Epithelial cell of prostate (primary cell): Measurements from ENCODE around the gene CFAP74.
A peak's percentile ranks its signal among the peaks of the same experiment; 100 is the strongest.

Source experiments
- DNase-seq: peaks from one replicate; pipeline ENCODE4 v3.0.0-alpha.2; 2011; ENCODE audit warnings: low read depth, low spot score
- H3K27ac ChIP-seq: fragments of 450-650 bp; 2 replicates; pipeline ENCODE4 v1.5.1; 2017; ENCODE audit warnings: mild to moderate bottlenecking

Gene CFAP74

DNA sequence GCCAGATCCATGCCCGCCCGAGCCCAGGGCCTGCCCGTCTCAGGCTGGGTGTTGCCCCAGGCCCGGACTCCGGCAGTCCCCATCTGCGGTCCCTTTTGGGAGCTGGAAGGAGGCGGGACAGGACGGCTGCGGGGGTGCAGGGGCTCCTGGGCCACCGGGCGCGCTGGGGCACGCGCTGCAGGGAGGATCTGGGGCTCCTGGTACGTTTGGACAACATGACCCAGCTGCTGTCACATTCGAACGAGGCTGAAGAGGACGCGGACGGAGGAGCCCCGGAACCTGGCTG is 95.1 kb downstream of the CFAP74 start:
- H3K27ac ChIP-seq = peak overlapping the region; percentile 84
- DNase-seq = no peak

DNA sequence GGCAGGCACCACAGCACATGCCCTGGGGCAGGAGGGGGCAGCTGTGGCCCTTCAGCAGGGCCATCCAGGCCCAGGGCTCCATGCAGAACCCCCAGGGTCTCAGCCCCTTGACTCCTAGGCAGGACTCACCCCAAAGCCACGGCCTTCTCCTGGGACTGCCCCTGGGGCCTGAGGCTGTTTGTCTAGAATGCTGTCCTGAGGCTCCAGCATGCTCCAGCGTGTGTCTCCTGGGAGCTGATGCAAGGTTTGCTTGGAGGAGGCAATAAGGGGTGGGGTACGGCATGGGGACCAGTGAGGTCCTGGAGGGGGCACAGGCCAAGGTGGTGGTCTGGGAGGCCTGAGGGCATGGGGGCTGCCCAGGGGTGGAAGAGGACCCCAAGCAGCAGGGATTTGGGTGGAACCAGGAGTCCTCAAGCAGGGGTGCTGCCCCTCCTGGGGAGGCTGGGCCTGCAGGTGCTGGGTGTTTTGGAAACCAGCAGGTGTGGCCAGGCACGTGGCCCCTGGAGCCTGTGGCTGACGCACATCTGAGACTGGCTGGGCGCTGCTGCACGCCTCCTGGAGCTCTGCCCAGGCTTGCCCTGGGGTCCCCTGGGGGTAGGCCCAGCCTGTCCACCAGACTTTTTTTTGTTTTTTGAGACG is 96.4 kb downstream of the CFAP74 start:
- peak overlapping the region; percentile 84 for H3K27ac ChIP-seq
- DNase-seq = peak; percentile 26

DNA sequence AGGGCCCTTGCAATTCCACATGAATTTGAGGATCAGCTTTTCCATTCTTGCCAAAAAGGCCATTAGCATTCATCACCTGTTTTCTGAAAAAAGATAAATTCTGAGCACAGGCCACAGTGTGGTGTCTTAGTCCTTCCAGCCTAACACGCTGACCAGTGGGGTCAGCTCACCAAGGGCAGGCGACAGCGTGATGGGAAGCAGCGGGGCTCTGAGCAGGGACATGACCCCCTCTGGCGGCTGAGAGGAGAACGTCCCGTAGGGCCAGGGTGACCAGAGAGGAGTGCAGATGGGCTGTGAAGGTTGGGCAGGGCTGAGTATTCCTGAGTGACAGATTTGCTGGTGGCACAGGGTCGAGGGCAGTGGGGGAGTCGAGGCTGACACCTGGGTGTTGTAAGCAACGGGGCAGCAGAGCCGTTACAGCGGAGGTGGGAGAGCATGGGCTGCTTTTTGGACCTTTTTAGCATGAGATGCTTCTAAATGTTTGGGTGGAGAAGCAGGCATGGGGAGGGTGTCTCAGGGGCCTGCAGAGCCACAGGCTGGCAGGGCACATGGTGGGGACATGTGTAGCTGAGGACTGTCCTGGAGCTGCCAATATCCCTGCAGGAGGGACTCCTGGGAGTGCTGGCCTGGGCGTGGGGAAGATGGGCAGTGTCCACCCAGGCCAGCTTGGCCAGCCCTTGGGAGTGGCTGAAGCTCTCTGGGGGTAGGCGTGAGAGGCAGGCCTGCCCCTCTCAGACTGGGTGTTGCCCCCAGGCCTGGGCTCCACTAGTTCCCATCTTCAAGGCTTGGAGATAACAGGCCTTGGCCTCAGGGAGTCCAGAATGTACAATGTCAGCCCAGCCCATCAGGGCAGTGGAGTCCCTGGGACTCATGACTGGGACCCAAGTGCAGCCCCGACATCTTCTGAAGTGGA is 97.1 kb downstream of the CFAP74 start:
- DNase-seq = no peak
- H3K27ac ChIP-seq = peak overlapping the region; percentile 84

DNA sequence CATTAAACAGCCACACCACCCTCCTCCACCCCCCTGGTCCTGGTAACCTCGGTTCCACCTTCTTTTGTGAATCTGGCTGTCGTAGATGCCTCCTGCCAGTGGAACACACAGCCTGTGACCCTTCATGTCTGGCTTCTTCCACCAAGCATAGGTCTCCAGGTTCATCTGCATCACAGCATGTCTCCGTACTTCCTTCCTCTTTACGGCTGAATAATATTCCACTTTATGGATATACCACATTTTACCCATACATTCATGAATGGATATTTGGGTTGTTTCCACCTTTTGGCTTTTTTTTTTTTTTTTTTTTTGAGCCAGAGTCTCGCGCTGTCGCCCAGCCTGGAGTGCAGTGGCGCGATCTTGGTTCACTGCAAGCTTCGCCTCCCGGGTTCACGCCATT is 100.4 kb downstream of the CFAP74 start:
- no peak for DNase-seq
- no peak overlapping the region for H3K27ac ChIP-seq

DNA sequence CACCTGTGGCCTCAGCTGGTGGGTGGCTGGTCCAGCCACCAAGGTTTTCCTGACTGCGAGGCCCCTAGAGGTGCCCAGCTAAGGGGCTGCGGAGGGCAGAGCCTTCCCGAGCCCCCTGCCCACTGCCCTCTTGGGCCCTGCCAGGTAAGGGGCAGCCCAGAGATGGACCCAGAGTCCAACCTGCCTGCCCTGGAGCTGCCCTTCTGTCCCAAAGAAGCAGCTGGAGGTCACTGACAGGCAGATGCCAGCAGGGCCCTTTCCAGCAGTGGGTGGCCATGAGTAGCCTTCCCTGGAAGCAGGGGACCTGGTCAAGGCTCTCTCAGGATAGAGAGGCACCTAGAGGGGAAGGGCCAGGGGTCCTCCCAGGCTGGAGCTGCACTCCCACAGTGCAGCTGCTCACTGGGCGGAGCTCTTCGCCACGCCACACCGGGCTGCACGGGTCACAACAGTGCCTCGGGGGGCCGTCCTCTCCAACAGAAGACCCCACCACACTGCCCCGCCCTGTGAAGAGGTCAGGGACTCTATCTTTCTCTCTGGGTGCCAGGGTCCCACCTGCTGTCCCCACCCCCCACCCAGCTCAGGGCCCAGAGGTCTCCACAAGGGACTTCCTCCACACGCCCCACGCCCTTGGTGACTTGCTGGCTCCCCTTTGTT is 101.8 kb downstream of the CFAP74 start:
- no peak for DNase-seq
- H3K27ac ChIP-seq = no peak overlapping the region

DNA sequence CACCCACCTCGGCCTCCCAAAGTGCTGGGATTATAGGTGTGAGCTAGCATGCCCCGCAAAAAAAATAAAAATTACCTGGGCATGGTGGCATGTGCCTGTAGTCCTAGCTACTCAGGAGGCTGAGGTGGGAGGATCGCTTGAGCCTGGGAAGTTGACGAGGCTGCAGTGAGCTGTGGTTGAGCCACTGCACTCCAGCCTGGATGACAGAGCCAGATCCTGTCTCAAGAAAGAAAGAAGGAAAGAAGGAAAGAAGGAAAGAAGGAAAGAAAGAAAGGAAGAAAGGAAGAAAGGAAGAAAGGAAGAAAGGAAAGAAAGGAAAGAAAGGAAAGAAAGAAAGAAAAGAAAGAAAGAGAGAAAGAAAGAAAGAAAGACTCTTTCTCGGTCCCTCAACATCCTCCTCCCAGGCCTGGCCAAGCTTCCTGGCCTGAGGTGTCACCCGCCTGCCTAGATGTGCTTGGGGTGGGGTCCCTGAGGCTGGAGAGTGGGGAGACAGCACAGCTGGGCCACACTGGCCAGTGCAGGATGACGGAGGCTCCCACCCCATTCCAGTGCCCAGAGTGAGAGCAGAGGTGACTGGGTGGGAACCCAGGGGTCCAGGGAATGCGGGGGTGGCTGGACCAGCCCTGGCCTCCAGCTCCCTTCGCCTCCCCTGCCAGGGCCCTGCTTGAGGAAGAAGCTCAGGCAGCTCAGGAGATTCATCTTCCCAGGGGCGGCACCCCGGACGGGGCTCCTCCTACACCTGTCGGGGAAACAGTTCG is 102.5 kb downstream of the CFAP74 start:
- H3K27ac ChIP-seq = no peak overlapping the region
- DNase-seq = no peak

DNA sequence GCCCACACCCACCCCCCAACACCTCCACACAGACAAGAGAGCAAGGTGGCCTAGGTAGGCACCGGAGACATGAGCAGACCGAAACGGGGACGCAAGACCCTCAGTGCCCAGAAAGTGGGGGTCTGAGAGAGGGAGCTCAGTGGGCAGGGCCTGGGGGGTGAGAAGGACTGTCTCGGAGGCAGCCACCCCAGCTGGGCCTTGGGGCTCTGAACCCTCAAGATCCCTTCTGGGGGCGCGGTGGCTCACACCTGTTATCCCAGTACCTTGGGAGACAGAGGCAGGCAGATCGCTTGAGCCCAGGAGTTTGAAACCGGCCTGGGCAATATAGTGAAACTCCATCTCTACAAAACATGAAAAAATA is 103.6 kb downstream of the CFAP74 start:
- no peak for DNase-seq
- no peak overlapping the region for H3K27ac ChIP-seq

DNA sequence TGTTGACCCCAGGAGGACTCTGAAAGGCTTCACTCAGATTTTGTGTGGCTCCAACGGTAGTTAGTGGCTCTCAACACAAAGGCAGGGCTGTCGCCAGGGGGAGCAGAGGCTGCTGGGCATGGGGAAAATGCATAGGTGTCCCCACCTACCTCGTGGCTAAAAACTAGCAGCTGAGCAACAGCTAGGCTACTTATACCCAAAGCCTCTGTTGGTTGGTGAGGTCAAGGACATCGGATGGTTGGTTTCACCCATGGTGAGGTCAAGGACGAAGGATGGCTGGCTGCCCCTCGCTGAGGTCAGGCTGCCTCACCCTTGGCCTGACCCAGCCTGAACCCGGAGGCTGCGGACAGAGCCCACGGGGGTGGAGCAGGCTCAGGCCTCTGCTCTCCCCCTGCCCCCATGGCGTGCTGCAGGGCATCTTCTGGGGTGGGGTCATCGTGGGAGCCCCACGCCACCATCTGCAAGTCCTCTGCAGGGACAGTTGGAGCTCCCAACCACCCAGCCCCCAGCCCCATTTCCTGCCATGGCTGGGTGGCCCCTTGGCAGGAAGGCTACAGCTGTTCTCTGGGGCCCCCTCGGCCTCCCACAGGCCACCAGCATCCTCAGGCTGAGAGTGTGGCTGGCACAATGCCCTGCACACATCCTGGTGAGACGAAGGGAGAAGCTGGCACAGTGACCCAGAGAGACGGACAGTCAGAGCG is 104.2 kb downstream of the CFAP74 start:
- no peak for DNase-seq

DNA sequence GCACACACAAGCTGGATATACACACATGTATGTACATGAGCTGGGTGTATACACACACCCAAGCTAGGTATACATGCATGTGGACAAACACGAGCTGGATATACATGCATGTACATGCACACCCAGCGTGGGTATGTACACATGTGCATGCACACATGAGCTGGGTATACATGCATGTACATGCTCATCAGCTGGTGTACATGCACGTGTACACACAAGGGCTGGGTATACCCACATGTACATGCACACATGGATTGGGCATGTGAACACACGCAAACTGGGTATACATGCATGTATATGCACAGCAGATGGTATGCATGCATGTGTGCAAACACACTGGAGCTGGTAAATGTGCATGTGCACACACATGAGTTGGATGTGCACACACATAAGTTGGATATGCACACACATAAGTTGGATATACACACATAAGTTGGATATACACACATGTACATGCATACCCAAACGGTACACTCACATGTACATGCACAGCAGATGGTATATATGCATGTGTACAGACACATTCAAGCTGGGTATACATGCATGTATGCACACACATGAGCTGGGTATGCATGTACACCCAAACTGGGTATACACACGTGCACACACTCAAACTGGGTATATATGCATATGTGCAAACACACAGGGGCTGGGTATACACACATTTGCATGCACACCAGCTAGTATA is 105.2 kb downstream of the CFAP74 start:
- no peak for DNase-seq
- no peak overlapping the region for H3K27ac ChIP-seq

More for the DNA sequence above, 104.2 kb downstream of the CFAP74 start:
- H3K27ac ChIP-seq = no peak overlapping the region

DNA sequence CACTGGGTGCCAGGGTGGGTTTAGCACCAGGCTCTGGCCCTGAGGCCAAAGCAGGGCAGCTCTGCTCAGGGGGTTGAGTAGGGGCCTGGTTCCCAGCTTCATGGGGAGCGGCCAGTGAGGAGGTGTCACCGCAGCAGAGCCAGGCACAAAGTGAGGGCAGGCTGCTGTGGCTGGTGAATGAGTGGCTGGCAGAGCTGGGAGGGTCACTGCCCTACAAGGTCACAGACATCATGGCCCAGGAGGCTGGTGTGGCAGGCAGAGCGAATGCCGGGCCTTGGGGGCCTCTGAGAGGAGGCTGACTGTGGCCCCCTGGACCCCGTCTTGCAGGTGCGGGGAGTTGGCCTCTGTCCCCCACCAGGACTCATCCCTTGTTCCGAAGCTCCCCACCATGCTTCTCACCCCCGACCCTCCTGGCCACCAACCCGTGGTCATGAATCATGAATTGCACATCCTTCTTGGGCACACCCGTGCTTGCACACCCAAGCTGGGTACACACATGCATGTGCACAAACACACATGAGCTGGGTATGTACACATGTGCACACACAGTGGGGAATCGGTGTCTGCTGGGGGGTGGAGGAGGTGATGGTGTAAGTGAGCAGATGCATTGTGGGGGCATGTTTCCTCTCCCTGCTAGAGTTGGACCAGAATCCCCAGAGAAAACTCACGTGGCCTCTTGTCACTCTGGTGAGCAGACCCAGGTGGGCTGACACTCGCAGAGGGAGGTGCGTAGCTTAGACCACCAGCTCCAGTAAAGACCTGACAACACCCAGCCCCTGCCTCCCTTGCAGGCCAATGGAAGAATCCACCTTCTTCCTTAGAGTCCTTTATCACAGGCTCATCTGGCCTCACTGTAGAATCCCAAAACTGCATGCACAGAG is 107.9 kb downstream of the CFAP74 start:
- DNase-seq = no peak
- no peak overlapping the region for H3K27ac ChIP-seq

DNA sequence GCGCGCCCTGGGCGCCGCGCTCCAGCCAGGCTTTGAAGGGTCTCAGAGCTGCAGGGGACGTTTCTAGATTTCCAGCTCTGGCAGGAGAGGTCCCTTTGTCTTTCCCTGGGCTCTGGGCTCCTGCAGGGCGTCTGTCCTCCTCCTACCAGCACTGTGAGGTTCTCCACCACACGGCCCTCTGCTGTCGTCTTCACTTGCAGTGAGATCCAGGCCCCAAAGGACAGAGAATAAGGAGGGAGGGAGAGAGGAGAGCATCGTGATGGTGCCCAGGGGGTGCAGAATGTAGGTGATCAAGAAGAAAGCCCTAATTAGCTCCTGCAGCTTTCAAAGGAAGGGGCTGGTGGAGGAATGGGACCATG is 108.5 kb downstream of the CFAP74 start:
- no peak for DNase-seq

DNA sequence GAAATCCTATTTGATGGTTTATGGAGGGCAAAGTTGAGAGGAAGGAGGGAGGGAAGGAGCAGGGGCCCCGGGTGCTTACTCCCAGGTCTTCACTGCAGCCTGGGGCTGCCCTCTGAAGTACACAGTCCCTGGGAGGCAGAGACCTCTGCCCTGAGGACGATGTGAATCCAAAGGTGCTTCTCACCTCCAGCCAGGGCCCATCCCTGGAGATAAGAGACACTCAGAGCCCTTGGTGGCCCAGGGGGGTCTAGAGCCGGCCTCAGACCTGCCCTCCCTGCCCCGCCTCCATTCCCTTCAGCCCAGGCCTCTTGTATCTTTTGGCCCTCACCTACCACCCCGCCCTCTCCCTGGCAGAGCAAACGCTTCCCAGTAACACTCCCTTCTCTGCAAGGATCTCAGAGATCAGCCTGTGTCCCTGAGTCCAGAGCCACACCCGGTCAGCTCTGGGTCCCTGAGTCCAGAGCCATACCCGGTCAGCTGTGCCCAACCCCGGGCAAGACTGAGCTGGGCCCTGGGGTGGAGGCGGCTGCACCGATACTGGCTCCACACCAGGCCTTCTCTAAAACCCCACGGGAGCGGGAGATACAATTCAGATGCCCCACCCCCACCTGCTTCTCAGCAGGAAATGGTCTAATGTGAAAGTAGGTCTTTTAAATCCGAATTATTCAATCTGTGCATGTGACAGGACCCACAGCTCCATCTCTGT is 109.1 kb downstream of the CFAP74 start:
- no peak for DNase-seq
- no peak overlapping the region for H3K27ac ChIP-seq

More for the DNA sequence above, 108.5 kb downstream of the CFAP74 start:
- H3K27ac ChIP-seq = no peak overlapping the region

DNA sequence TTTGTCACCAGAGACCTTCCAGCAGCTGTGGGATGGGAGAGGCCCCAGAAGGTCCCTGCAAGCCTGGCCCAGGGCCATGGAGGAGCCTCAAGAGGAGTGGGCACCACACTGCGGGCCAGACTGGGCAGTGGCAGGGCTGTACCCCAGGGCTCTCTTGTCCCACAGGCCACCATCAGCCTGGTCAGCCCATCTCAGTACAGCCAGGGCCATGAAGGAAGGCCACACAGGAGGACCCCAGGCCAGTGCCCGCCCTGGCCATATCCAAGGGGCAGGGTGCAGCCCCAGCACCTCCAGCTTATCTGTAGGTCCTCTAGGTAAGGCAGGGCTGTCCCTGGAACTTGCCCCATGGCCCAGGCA is 109.6 kb downstream of the CFAP74 start:
- DNase-seq = no peak
- H3K27ac ChIP-seq = no peak overlapping the region

DNA sequence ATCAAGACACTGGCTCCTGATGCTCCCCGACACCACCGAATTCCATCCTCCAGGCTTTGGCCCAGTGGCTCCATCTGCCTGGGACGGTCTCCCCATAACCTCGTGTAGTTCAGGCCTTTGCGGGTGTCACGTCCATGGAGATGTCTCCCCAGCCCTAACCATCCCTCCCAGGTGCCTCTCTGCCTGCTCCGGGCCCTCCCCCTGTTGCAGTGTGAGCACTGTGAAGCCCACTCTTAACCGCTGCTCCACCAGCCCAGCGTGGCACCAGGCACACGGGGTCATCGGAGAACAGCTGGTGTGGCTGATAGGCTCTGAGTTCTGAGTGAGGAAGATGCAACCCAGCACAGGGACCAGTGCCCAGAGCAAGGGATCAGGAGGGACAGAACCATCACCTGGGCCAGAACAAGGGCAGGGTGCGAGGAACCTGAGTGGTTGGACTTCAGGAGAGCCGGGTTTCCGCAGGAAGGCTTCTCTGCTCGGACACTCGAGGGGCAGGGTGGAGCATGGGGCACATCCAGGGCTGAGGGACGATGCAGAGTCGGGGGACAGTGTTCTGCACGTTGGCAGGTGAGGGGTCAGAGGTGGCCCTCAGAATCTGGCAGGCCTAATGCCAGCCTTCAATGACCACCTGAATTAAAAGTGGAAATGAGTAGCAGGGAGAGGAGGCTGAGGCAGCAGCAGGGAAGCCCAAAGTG is 110.1 kb downstream of the CFAP74 start:
- DNase-seq = no peak
- no peak overlapping the region for H3K27ac ChIP-seq

DNA sequence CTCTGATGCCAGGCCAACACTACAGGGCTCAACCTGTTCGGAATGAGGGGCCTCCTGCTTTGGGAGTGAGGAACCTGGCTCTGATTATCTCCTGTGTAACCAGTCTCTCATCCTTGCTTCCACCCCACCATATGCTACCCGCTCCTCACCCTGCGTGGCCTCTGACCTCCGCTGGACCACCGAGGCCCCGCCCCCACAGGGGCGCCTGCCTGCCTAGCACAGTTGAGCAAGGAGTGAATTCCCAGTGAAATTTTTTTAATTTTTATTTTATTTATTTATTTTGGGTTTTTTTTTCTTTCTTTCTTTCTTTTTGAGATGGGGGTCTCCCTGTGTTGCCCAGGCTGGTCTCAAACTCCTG is 110.8 kb downstream of the CFAP74 start:
- no peak for DNase-seq
- peak overlapping the region; percentile 85 for H3K27ac ChIP-seq

DNA sequence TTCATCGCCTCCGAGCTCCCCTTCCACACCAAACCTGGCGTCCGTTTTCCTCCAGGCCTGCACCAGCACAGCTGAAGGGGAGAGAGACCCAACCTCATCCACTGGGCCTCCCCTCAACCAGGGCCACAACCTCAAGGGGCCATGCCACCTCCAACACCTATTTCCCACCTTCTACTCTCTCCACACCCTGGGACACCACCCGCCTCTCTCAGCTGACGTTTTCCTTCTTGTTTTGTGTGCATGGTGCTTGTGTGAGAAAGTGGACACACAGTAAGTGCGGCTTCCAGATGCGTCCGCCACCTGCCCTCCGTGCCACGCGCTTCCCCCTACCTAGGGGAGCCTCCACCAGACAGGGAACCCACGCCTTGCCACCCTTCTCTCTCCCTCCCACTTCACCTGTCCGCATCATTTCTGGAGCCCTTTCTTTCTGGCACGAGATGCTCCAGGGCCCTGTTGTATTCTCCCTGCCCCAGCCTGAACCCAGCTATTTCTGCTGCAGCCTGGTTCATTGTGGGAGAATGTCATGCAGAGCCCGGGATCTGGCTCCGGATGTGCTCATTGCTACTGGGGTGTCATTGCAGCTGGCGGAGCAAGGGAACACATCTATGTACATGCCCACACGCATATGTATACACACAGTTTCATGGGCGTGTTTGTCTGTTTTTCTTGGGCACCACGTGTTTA is 111.4 kb downstream of the CFAP74 start:
- DNase-seq = peak; percentile 24
- H3K27ac ChIP-seq = peak overlapping the region; percentile 85
